ENCODE data around the gene FAM3A.

DNA sequence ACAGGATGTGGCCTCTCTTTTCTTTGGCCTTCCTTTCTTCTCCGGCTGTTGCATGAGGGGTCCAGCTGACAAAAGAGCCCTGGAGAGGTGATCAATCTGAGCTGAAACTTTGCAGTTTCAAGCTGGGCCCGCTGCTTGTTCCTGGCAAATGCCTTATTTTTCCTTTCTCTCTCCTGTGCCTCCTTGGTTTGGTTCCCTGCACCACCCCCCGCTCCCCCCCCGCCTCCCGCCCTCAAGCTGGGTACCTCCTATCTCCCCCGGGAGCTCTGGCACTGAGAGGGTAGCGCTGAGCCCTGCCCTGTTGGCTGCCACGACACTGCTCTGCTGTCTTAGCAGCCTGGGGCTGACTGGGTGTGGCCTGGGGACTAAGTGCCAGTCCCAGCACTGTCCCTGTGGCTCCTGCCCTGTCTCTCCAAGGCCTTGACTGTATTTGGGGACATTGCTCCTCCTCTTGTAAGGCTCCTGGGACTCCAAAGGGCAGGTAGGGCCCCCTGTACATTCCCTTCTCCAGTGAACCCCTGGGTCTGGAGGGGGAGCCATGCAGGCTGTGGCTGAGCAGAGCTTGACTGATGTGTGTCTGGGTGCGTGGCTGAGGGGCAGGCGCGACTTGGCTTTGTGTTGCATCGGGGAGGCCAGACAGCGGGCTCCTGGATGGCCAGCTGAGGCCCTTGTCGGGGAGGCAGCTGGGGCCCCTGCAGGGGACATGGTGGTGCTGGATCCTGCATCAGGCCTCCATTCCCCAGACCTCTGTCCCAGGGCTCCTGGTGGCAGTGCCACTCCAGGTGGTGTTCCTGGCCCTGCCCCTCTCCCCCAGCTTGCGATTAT lies 56.9 kb downstream of the FAM3A start:
- TF ChIP-seq, protein P1, sequence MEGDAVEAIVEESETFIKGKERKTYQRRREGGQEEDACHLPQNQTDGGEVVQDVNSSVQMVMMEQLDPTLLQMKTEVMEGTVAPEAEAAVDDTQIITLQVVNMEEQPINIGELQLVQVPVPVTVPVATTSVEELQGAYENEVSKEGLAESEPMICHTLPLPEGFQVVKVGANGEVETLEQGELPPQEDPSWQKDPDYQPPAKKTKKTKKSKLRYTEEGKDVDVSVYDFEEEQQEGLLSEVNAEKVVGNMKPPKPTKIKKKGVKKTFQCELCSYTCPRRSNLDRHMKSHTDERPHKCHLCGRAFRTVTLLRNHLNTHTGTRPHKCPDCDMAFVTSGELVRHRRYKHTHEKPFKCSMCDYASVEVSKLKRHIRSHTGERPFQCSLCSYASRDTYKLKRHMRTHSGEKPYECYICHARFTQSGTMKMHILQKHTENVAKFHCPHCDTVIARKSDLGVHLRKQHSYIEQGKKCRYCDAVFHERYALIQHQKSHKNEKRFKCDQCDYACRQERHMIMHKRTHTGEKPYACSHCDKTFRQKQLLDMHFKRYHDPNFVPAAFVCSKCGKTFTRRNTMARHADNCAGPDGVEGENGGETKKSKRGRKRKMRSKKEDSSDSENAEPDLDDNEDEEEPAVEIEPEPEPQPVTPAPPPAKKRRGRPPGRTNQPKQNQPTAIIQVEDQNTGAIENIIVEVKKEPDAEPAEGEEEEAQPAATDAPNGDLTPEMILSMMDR (conservative IDR thresholded peaks at IDR 0.05), result no peak
- no peak for TF ChIP-seq EZH2 (IDR thresholded peaks at IDR 0.05; ENCODE audit: low read depth)

All from PC-9 (cell line).